Stimulated activated CD8-positive, alpha-beta memory T cell treated with anti-CD3 and anti-CD28 coated beads, Interleukin-12 subunit alpha, Interleukin-12 subunit beta, amount 100 ng/mL, for 24 hours (primary cell): ENCODE results near the gene KPTN.

Experiments used
- DNase-seq: peaks from one replicate; pipeline ENCODE4 v3.0.0-alpha.2; 2020; ENCODE audit errors: extremely low read depth

Gene KPTN

DNA sequence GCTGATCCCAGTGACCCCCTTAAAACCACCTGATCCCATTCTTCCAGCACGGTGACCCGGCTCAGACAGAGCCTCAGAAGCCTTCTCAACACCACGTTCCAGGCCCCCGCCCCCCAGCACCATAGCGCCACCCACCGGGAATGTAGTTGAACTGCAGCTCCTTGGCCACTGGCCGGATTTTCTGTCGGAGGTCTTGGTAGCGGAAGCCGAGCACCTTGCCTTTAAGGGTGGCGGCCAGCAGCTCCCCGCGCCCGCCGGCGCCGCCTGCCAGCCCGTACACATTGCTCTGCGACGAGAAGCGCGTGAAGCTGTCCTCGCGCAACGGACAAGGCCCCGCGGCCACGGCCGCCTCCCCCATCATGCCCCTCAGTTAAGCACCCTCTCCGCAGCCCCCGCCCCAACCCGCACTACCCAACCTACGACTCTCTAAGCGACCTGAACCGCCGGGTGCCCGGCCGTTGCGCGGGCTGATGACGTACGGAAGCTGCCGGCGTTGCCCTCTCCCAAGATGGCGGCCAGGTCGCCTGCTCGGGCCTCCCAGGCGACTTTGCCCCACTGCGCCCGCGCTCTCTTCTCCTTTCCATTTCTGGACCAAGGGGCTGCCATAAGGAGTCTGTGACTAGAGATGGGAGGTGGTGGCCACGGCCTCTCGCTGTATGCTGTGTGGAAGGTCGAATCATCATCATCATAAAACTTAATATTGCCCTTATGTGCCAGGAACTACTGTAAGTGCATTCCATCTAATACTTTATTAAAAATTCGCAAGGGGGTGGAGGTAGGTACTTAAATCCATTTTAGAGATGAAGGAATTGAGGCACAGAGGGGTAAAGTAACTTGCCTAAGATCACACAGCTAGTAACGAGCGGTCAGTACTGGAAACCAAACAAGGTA lies at the start of gene KPTN:
TSS of gene KPTN (minus strand) at position 420 of the 891 bp plus-strand sequence. CDS start at position 361, 59 bp downstream.
- peak; percentile 62 for DNase-seq

DNA sequence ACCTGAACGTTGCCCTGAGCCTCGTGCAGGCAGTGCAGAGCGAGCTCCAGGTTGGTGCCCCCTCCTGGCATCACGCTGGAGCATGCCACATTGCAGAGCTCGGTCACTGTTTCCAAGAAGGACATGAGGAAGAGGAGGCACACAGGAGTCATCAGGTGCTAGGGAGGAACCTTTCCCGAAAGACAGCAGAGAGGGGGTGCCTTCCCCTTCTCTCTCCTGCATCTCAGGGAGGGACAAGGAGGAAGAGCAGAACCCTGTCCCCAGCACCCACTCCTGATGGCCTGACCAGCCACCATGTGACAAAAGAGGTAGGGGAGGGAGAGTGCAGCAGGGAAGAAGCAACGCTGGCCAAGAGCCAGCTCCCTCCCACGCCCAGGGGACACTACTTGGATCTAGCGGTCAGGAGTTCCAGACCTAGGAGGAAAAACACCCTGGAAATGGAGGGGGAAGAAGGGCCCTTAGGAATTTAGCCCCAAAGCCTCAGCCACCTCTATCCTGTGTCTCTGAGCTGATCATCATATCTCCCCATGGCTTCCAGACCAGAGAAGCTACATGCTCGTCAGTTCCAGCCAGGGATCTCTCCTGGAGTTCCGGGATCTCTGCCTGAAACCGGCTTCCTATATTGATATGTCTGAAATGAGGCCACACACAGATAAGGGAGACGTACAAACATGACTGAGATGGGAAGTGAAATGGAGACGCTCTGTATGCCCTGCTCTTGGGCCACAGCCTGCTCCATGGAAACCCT lies 47.8 kb upstream of the KPTN start:
- DNase-seq = no peak

GRCh38 chr19:47529018-47529742 lies 45.2 kb upstream of the KPTN start:
- no peak for DNase-seq

GRCh38 chr19:47526798-47527197 lies 42.8 kb upstream of the KPTN start:
- no peak for DNase-seq

GRCh38 chr19:47523473-47523872 lies 39.5 kb upstream of the KPTN start:
- no peak for DNase-seq

GRCh38 chr19:47521473-47522180 lies 37.6 kb upstream of the KPTN start:
- no peak for DNase-seq

DNA sequence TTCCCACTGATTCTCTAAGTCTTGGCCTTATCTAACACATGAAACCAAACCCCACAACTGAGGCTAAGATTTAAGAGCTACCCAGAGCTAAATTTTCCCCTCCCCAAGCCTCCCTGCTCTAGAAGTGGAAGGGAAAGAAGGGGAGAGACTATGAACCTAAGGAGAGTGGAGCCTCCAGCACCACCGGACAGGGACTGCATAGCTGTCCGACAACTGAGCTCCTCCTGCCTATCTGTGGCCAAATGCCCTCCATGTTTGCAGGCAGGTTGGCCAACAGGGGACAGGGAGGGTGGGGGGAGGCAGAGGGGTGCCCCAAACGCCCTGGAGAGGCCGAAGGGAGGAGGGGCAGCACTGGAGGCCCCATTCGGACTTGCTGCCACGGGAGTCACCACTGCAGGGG lies 36.8 kb upstream of the KPTN start:
- no peak for DNase-seq

DNA sequence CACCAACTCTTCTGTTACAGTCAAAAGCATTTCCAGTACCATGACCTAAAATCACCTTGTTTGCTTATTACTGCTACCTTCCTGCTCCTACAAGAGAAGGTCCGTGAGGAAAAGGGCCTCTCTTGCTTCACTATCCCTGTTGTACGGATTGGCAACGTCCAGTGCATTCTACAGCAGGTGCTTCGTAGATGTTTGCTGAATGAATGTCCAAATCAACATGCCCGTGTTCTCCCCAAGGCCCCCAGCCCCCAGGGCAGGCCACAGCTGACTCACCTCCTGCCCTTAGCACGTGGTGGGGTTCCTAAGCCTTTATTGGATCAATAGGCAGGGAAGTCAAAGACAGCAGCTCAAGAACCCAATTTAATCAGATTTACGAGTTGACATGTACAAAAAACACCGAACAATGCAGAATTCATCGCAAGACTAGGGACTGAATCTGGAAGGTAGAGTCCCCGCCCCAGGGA lies 36.4 kb upstream of the KPTN start:
- DNase-seq = no peak

- DNase-seq = no peak
Observed at GRCh38 chr19:47518854-47519253, 34.8 kb upstream of the KPTN start.

GRCh38 chr19:47518139-47518538 lies 34.1 kb upstream of the KPTN start:
- DNase-seq = peak; percentile 31

DNA sequence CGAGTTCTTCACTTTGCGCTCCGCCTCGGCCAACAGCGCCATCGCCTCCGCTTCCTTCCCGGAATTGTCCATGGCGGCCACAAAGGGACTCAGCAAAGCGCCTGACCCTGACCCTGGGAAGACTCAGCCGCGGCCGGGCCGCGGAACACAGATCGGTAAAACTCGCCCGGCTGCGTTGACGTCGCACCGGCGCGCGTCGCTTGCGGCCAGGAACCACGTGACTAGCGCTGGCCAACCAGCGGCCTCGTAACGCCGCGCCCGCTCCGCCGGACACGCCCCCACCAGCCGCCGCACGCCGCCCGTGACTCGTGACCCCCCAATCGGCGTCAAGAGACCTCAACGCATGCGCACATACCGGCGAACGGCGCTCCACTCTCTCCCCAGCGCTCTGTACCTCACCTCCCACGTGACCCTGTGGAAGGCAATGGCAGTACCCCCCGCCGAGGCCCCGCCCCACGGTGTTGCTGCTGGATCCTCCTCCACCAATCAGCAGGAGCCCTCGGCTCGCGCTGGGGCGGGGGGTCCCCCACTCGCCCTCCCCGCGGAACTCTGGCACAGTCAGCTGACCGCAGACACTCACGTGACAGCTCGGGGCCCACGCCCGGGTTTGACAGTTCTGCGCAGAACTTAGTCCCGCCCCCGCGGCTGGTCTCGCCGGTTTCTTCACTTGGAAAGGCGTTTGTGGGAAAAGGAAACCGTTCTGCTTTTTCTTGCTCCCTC lies 31.0 kb upstream of the KPTN start, which contains the start of gene NAPA:
TSS of gene NAPA (minus strand) at position 195 of the 720 bp plus-strand sequence. CDS start at position 72, 123 bp downstream.
- DNase-seq = peak; percentile 100

DNA sequence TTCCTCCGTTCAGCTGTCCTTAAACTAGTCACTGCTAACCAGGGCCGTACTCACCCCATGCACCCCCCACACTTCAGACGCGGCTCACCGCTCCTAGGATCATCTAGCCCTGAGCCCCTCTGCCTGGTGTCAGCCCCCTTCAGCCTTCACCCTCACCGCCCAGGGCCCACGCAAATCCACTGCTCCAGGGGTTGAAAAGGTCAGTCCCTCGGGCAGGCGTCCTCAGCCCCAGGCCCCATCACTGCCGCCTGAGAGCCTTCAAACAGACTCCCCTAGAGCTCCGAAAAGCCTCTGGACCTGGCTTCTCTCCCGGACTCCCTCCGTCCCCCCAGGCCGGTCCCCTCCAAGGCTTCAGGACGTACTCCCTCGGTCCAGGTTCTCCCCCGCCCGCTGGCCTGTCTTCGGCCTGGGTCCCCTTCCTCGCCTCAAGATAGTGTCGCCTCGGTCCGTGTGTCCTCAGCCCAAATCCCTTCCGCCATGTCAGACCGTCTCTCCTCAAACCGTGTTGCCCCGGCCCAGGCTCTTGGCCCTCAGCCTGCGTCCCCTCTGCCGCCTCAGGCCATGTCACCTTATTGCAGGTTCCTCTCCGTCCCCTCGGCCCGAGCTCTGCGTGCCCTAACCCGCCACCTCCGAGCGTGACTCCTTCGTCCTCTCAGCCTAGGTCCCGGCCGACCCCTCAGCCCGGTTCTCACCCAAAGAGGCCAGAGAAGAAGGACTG lies 30.3 kb upstream of the KPTN start:
- no peak for DNase-seq

DNA sequence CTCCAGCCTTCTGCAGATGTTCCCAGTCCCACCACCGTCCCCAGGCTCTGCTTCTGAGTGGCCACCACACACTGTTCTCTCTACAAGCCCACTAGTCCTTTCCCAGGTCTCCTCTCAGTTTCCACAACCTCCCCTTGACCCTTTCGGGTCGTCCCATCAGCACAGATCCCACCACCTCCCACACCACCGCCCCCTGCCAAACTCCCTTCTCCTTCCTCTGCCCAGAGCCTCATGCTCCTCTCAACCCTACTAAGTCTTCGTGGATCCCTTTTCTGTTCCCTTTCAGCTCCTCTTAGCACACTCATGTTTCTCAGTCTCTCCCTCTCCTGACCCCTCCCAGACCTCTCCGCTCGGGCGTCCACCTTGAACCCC lies 28.9 kb upstream of the KPTN start:
- DNase-seq = no peak

DNA sequence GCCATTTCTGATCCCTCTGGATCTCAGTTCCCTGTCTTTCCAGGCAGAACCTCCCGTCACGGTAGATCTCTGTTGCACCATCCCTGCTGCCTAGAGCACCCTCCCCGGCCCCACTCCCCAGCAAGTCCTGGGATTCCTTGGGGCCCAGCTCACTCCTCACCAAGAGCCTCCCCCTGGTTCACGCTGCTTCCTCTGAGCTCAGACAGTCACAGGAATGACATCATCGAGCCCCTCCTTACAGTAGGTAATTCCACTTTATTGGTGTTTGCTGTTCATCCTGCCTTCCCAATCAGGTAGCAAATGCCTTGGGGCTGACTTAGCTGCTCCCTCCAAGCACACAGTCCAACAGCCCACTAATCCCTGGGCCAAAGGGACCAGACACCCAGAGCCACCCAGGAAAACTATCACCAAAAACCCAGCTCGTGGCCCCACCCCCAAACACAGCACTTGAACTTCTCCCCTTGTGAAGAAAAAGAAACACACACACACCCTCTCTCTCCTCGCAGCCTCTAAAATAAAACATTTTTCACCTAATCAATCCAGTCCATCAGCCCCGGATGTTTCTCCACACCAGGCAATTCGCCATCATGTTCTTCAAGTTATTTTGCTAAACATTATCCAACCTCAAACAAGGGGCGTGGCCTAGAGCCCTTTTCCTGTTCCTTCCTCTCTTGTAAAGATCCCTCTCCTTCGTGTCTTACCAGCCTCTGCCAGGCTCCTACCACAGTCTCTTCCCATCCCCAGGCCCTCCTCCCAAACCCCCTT lies 28.3 kb upstream of the KPTN start:
- no peak for DNase-seq

DNA sequence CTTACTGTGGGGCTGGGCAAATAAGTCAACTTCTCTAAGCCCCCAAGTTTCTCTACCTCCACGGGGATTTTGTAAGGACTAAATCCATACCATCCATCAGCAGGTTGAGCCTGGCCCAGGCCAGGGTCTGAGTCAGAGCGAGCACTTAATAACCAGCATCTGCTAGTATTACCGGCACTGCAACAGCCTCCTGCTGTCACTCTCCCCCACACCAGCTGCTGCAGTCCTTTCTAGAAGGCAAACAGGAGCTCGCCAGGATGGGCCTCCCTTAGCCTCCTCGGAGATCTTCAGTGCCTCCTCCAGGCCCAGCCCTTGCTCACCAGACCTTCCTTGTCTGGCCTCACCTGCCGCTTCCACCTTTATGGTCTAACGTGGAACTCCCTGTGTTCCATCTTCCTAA lies 27.7 kb upstream of the KPTN start:
- DNase-seq = no peak

DNA sequence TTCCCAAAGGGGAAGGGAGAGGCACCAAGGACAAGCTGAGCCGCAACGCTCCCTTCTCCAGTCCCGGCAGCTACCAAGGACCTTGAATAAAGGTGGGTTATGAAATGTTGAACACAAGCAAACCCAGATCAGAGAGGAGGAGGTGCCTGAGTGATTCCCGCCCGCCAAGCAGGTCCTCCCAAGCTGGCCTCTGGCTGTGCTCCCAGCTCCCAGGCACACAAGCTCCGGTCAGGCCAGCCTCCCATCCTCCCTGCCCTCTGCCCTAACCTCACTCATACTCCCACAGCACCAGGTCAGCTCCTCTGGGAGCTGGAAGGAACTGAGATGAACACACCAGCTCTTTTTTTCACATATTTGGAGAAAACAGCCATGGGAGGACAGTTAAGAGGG lies 27.1 kb upstream of the KPTN start:
- DNase-seq = no peak

DNA sequence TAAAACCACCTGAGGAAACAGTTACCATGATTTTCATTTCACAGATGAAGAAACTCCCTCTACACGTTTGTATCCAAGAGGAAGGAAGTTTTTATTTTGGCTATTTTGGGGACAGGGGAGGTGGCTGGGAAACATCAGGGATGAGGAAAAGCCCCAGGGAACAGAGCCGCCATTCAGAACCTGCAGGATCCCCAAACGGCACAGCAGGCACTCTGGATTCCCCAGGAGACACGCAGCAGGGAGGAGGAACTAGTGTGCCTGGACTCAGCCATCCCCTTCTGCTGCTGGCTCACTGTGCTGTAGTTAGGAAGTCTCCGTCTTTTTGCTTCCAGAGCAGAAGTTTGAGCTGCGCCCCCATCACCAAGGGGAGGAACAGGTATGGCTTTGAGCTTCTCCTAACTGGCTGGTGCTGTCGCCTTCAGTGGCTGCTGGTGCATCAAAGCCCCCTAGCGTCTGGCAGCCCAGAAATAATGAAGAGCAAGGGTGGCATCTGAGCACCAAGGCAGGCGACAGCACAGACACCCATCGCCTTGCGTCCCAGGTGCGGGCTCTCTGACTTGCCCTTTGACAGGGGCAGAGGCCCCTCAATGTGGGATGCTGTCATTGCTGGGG lies 26.6 kb upstream of the KPTN start:
- no peak for DNase-seq

DNA sequence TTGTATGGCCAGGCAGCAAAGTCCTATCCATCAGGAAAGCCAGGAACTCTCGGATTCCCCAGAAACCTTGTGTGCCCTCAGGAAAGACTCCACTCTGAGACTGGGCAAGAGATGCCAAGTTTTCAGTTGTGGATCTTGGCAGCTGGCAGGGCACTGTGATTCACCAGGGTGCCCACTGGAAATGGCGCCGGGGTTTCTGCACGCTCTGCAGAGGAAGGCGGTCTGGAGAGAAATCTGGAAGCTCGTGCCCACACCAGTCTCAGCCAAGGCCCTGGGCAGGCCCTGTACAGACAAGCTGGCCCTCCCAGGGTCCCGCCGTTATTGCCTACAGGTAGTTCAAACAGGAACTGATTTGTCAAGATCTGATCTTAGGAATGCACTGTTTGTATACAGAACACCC lies 26.0 kb upstream of the KPTN start:
- no peak for DNase-seq
